Osteocyte (in vitro differentiated cells): Measurements from ENCODE around the gene DAZ2. TPM values are rescaled to one million over a fixed set of nuclear protein-coding genes. Genes with fewer than 3 reads are reported as not detected.
"Not testable (repeated sequence)": the region's sequence is repeated elsewhere in the genome, so short reads cannot be mapped to it uniquely, and the experiment has no call there.

Source experiments
- DNase-seq: peaks from one replicate; pipeline ENCODE4 v3.0.0; 2021; ENCODE audit warnings: mixed read lengths; ENCODE audit not compliant: unreplicated experiment; ENCODE audit errors: extremely low spot score
- H3K27ac Mint-ChIP-seq: one replicate; pipeline ENCODE4 v1.8.0; 2021; ENCODE audit warnings: mild to moderate bottlenecking, mixed read lengths; ENCODE audit not compliant: unreplicated experiment
- H3K27me3 Mint-ChIP-seq: one replicate; pipeline ENCODE4 v1.8.0; 2021; ENCODE audit warnings: mixed read lengths; ENCODE audit not compliant: unreplicated experiment
- H3K36me3 Mint-ChIP-seq: one replicate; pipeline ENCODE4 v1.8.0; 2021; ENCODE audit warnings: mixed read lengths; ENCODE audit not compliant: unreplicated experiment
- H3K4me1 Mint-ChIP-seq: one replicate; pipeline ENCODE4 v1.8.0; 2021; ENCODE audit warnings: mixed read lengths; ENCODE audit not compliant: unreplicated experiment
- H3K4me3 Mint-ChIP-seq: one replicate; pipeline ENCODE4 v1.8.0; 2021; ENCODE audit warnings: mild to moderate bottlenecking, moderate library complexity, mixed read lengths; ENCODE audit not compliant: unreplicated experiment
- H3K9me3 Mint-ChIP-seq: one replicate; pipeline ENCODE4 v1.8.0; 2021; ENCODE audit warnings: mixed read lengths; ENCODE audit not compliant: unreplicated experiment
- long read RNA-seq: library from polyadenylated mRNA; unstranded; transcript quantifications from one replicate; pipeline ENCODE4 v2.0.0, GENCODE V29; 2021
- total RNA-seq: library from RNA; stranded (reverse); gene quantifications from 2 replicates; pipeline ENCODE4 v1.2.1, GENCODE V29; 2021

Gene DAZ2
- total RNA-seq, result not detected in 2 replicates
- long read RNA-seq, result 0 reads

- H3K9me3 Mint-ChIP-seq, H3K27me3 Mint-ChIP-seq, H3K27ac Mint-ChIP-seq, H3K4me3 Mint-ChIP-seq, H3K4me1 Mint-ChIP-seq, H3K36me3 Mint-ChIP-seq, DNase-seq: not testable (repeated sequence)
Observed at GRCh38 chrY:23219233-23219632, at the start of gene DAZ2. TSS of gene DAZ2 (plus strand) at chrY:23219533. CDS start at chrY:23219741, 208 bp downstream.

- H3K27me3 Mint-ChIP-seq, H3K4me3 Mint-ChIP-seq, H3K27ac Mint-ChIP-seq, DNase-seq, H3K36me3 Mint-ChIP-seq, H3K9me3 Mint-ChIP-seq, H3K4me1 Mint-ChIP-seq: not testable (repeated sequence)
Observed at GRCh38 chrY:23198908-23199307, 20.4 kb upstream of the DAZ2 start, which contains the start of gene DAZ1. TSS of gene DAZ1 (minus strand) at chrY:23199008. CDS start at chrY:23198800, 208 bp downstream.

GRCh38 chrY:23207455-23207854, 11.9 kb upstream of the DAZ2 start:
- not testable (repeated sequence) for H3K27ac Mint-ChIP-seq, H3K4me1 Mint-ChIP-seq, H3K27me3 Mint-ChIP-seq

GRCh38 chrY:23209802-23210495, 9.4 kb upstream of the DAZ2 start:
- not testable (repeated sequence) for DNase-seq, H3K27ac Mint-ChIP-seq, H3K27me3 Mint-ChIP-seq, H3K36me3 Mint-ChIP-seq, H3K4me3 Mint-ChIP-seq, H3K4me1 Mint-ChIP-seq, H3K9me3 Mint-ChIP-seq

More at GRCh38 chrY:23207455-23207854, 11.9 kb upstream of the DAZ2 start:
- H3K36me3 Mint-ChIP-seq, H3K9me3 Mint-ChIP-seq, DNase-seq, H3K4me3 Mint-ChIP-seq: not testable (repeated sequence)

GRCh38 chrY:23210681-23211080, 8.7 kb upstream of the DAZ2 start:
- H3K36me3 Mint-ChIP-seq, DNase-seq, H3K4me1 Mint-ChIP-seq, H3K27ac Mint-ChIP-seq, H3K4me3 Mint-ChIP-seq, H3K9me3 Mint-ChIP-seq, H3K27me3 Mint-ChIP-seq: not testable (repeated sequence)

Other genes starting within 250 kb of the DAZ2 start
- not detected in 2 replicates for gene BPY2, start 235.3 kb upstream of the DAZ2 start, total RNA-seq
- gene DAZ1, start 20.5 kb upstream of the DAZ2 start, total RNA-seq, result not detected in 2 replicates